Measurements from ENCODE around the gene ATP8A1.

Gene ATP8A1

DNA sequence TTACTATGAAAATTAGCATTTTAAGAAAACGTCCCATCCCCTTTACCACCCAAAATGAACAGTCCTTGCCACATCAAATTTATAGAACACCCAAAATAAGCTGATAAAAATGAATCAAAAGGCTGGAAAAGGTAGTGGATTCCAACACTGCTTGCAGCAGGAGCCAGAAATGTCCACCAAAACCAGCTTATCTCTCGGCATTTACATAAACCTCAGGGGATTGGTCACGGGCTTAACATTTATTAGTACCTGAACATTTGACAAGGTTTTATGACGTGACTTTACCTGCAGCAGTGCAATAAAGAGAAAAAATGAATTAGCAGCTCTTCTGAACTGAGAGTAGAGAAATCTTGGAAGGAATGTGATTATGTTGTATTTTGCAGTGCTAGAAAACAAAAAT is 31.6 kb downstream of the ATP8A1 start:
- DNase-seq: no peak

- no peak for DNase-seq
Measured at GRCh38 chr4:42624551-42624950, 32.4 kb downstream of the ATP8A1 start.

DNA sequence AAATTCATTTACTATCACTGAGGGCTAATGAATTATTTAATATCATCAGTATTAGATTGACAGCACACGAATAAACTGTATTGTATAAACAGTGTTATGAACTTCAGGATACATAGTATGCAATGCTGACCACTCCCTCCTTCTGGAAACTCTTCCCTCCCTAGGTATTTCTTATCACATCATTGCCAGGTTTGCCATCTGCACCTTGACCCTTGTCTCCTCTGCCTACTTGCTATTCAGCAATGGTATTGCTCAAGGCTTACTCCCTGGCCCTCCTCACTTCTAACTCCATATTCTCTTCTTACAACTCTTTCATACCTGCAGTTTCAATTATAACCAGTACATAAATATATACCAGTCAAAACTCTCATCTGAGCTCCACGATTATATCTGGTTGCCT is 38.9 kb downstream of the ATP8A1 start:
- no peak for DNase-seq

GRCh38 chr4:42617030-42617429 is 39.9 kb downstream of the ATP8A1 start:
- no peak for DNase-seq

GRCh38 chr4:42616572-42616971 is 40.3 kb downstream of the ATP8A1 start:
- no peak for DNase-seq

GRCh38 chr4:42615131-42615763 is 41.7 kb downstream of the ATP8A1 start:
- DNase-seq: no peak

GRCh38 chr4:42612898-42613297 is 44.0 kb downstream of the ATP8A1 start:
- no peak for DNase-seq

GRCh38 chr4:42610941-42611340 is 46.0 kb downstream of the ATP8A1 start:
- no peak for DNase-seq

GRCh38 chr4:42609051-42609450 is 47.9 kb downstream of the ATP8A1 start:
- no peak for DNase-seq

DNA sequence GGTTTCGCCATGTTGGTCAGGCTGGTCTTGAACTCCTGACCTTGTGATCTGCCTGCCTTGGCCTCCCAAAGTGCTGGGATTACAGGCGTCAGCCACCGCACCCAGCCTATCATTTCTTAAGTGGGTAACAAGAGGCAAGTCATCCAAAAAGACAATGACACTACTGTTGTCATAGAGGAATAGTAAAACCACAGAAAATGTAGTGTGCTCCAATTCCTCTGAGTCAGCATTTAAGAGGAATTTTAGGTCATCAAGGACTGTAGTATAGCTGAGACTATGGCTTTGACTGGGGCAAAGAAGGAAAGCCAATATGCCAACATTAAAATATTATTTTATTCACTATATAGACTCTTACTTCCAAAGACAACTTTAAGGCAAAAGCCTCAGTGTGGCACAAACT is 48.4 kb downstream of the ATP8A1 start:
- DNase-seq: no peak

DNA sequence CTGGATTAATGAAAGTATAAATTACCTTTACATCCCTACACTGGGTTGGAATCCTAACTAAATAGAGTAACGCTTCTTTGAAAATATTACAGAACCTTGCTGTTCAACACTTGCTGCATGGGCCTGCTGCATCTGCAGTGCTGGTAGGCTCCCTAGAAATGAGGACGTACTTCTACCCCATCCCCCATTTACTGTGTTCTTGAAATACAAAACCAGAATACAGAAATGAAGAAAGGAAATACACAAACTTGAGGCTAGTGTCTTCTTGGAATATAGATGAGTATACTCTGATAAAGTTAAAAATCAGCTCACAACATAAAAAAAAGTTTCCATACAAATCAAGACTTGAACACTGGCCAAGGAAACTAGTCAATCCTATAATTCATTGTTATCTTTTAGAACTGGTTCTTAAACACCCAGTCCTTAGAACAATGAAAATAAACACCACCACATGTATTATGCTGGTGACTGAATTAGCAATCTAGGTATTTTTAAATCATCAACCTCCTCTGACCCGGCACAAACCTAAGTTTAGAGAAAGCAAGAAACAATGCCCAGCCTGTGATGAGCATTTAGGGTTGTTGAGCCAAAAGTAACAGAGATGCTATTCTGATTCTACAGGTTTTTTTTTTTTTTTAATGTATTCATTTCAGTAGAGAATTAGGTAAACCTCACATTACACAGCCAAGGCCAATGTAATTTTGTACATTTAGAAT is 49.7 kb downstream of the ATP8A1 start:
- DNase-seq: no peak

GRCh38 chr4:42605264-42605663 is 51.6 kb downstream of the ATP8A1 start:
- no peak for DNase-seq

GRCh38 chr4:42603862-42604261 is 53.0 kb downstream of the ATP8A1 start:
- no peak for DNase-seq

GRCh38 chr4:42600578-42600977 is 56.3 kb downstream of the ATP8A1 start:
- no peak for DNase-seq

- DNase-seq: no peak
Measured at GRCh38 chr4:42596918-42597317, 60.0 kb downstream of the ATP8A1 start.

- DNase-seq: no peak
Measured at GRCh38 chr4:42594888-42595287, 62.0 kb downstream of the ATP8A1 start.

- no peak for DNase-seq
Measured at GRCh38 chr4:42588909-42589308, 68.0 kb downstream of the ATP8A1 start.

GRCh38 chr4:42586775-42587174 is 70.1 kb downstream of the ATP8A1 start:
- DNase-seq: no peak

DNA sequence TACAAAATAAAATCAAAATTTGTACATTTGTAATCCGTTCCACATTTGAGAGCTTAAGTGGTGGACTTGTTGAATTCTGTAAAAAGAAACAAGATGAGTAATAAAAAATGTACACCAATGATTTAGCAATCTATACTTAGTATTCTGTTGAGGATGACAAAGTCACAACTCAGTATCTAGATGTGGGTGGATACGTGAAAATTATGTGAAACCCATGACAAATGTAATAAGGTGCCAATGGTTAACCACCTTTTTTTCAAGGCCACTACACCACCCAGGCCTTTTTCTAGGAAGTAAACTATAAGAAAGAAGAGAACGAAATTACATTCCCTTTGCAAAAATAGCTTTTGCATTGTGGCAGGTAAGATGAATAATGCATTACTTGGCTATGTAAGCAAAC is 77.0 kb downstream of the ATP8A1 start:
- DNase-seq: no peak

DNA sequence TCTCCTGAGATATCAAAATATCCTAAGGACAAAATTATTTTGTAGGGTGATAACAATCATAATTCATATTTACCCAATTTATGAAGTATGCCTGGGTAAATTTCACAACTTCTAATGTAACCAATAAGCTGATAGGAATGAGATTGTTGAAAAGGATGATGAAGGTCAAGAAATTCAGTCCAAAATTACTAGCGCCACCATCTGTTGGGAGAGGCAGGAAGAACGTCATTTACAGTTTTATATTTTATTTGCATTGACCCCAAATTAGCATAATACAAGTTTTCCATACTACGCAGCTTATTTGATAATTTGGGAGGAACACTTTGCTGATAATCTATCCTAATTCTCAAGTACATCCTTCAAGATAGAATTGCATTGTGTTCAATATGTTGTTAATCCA is 78.7 kb downstream of the ATP8A1 start:
- DNase-seq: no peak

GRCh38 chr4:42574870-42575430 is 82.0 kb downstream of the ATP8A1 start:
- no peak for DNase-seq

GRCh38 chr4:42573249-42573648 is 83.7 kb downstream of the ATP8A1 start:
- DNase-seq: no peak

DNA sequence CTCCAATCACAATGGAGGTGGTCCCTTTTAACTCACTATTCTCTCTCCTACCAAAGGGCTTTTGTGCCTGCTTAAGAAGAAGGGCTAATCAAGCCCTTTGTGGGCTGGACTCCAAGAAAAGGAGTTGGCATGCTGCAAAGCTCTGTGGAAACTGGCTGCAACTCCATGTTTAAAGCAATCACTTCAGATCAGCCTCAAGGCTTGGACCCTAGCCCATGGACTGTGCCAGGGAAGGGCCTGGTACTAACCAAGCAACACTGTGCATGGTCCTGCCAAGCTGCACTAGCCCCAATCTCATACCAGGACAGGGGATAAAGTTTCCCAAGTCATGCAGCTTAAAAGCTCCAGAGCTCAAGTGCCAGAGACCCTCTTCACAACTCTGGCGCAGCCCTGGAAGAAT is 86.7 kb downstream of the ATP8A1 start:
- no peak for DNase-seq

GRCh38 chr4:42568610-42569207 is 88.2 kb downstream of the ATP8A1 start:
- peak; percentile 31 for DNase-seq

Measured in effector CD8-positive, alpha-beta T cell (primary cell).